ENCODE results near the gene SMAD4.

- TF ChIP-seq EZH2 (IDR thresholded peaks at IDR 0.05), result no peak
- TF ChIP-seq CTCF (IDR thresholded peaks at IDR 0.05 in 2 of 3, conservative IDR thresholded peaks at IDR 0.05 in 1 of 3; ENCODE audit: borderline replicate concordance in 1 of 3, insufficient read depth in 1 of 3, low read depth in 2 of 3, low read length in 2 of 3), result no peak
- TF ChIP-seq ELF1 (IDR thresholded peaks at IDR 0.05; ENCODE audit: borderline replicate concordance, low read depth), result no peak
- no peak for TF ChIP-seq POLR2AphosphoS5 (IDR thresholded peaks at IDR 0.05; ENCODE audit: low read depth, low read length)
- no peak for TF ChIP-seq RAD21 (IDR thresholded peaks at IDR 0.05; ENCODE audit: low read depth)
- TF ChIP-seq CEBPB (IDR thresholded peaks at IDR 0.05; ENCODE audit: low read depth), result no peak
- TF ChIP-seq POLR2A (IDR thresholded peaks at IDR 0.05; ENCODE audit: borderline replicate concordance, extremely low read depth, insufficient read depth, insufficient read length), result no peak
- TF ChIP-seq FOSL1 (IDR thresholded peaks at IDR 0.05; ENCODE audit: low read depth), result no peak
- TF ChIP-seq MAX (IDR thresholded peaks at IDR 0.05), result no peak
- no peak for TF ChIP-seq EGR1 (IDR thresholded peaks at IDR 0.05; ENCODE audit: low read depth)
- TF ChIP-seq ZNF274 (IDR thresholded peaks at IDR 0.05; ENCODE audit: low read depth, low read length), result no peak
- TF ChIP-seq ZBTB33 (IDR thresholded peaks at IDR 0.05; ENCODE audit: extremely low read depth, insufficient replicate concordance, low read length), result no peak
These were observed 48.0 kb downstream of the SMAD4 start for GRCh38 chr18:51078026-51078425.

Measured in HCT116 (cell line).